ENCODE results near the gene CALHM4.

The CALHM4 gene

DNA sequence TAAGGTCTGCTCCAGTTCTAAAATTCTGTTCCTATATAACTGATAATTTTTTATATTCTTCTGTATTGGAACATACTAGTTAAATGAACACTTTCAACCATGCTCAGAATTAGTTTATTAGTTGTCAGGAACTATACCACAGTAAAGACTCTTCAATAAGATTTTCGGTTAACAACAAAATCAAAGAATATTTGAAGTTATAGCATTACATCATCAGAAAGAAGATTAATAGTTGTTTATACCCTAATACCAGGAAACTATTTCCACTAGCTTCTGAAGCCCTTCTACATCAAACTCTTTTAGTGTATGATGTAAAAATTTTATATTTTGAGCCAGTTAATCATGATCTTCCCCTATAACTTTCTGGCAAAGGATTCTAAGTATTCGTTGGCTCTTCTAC, 6.6 kb downstream of the CALHM4 start:
- H3K27ac ChIP-seq (replicated peaks; ENCODE audit: low read length) = no peak overlapping the region
- H3K36me3 ChIP-seq (replicated peaks in 1 of 2; ENCODE audit: control insufficient read depth in 2 of 2, insufficient read depth in 2 of 2, low read length in 2 of 2) = no peaks in the 10 kb centered on the region
- no peak overlapping the region for H4K8ac ChIP-seq (ENCODE audit: low read depth, low read length)
- no peak overlapping the region for H2AFZ ChIP-seq (ENCODE audit: low read length)
- H2BK12ac ChIP-seq (ENCODE audit: low read length) = no peak overlapping the region
- no peak overlapping the region for H2AK5ac ChIP-seq (ENCODE audit: low read depth, low read length)
- H2BK120ac ChIP-seq (ENCODE audit: low read depth, low read length) = no peak overlapping the region
- H2BK15ac ChIP-seq (ENCODE audit: low read length) = no peak overlapping the region
- H3K23ac ChIP-seq (ENCODE audit: low read depth, low read length, poor library complexity) = no peak overlapping the region
- H2BK5ac ChIP-seq (ENCODE audit: low read length) = no peak overlapping the region
- no peak overlapping the region for H3K14ac ChIP-seq (ENCODE audit: low read length)
- H3K79me1 ChIP-seq (ENCODE audit: low read depth, low read length) = no peaks in the 10 kb centered on the region
- no peak overlapping the region for H3K4me2 ChIP-seq (ENCODE audit: insufficient read depth, low read length, poor library complexity, severe bottlenecking)
- no peak overlapping the region for H3K9ac ChIP-seq (ENCODE audit: low read depth, low read length, poor library complexity)
- H4K91ac ChIP-seq (ENCODE audit: low read depth, low read length, poor library complexity) = no peak overlapping the region
- peaks cover 2 to 3% of the 10 kb centered on the region in 2 donors for H3K4me1 ChIP-seq (ENCODE audit: control insufficient read depth in 2 of 2, insufficient read depth in 1 of 2, low read depth in 1 of 2, low read length in 2 of 2)
- H3K9me3 ChIP-seq (replicated peaks in 1 of 2; ENCODE audit: control insufficient read depth in 2 of 2, insufficient read depth in 1 of 2, low read depth in 1 of 2, low read length in 2 of 2) = no peaks in the 10 kb centered on the region
- no peak for DNase-seq (ENCODE audit: low spot score)
- no CpG with 5 or more reads among the region's 2 CpGs for WGBS, 2 donors (ENCODE audit: extremely low coverage in 2 of 2, insufficient read length in 2 of 2, insufficient replicate concordance in 1 of 2)
- no peak overlapping the region for H3K4ac ChIP-seq (ENCODE audit: low read length)
- no peak overlapping the region for H3K4me3 ChIP-seq (ENCODE audit: low read length in 2 of 2)
- no peaks in the 10 kb centered on the region for H3K27me3 ChIP-seq (ENCODE audit: control insufficient read depth in 3 of 3, insufficient read depth in 3 of 3, low read depth in 1 of 3, low read length in 3 of 3)
- no peak overlapping the region for H3K18ac ChIP-seq (ENCODE audit: low read length)

DNA sequence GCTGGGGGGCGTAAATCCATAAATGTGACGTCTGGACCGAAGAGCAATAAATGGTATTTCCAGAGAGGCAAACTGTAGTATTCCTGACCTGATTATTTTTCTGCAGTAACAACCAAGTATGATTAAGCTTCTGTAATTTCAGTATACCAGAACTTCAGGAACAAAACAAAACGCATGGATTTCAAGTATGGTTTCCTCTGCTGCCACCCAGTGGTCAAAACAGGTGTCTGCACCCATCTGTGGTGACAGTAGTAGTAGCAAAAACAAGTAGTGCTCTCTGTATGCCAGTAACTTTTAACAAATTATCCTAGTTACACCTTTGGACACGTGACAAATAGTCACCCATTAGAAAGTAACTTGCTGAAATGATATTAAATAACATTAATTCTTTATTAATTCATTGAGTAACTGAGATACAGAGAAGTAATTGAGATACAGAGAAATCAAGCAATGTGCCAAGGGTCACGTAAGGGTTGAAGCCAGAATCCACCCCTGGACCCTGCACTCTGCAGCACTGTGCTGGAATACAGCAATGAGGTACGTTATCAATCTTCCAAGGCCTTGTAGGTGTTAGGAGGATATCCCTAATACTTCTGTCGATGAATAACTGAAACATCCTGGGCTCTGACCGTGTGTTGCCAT, 7.9 kb downstream of the CALHM4 start:
- peak overlapping the region in 1 of 2 donors; percentile 5 for H3K4me3 ChIP-seq (ENCODE audit: low read length in 2 of 2)
- no peaks in the 10 kb centered on the region for H3K36me3 ChIP-seq (replicated peaks in 1 of 2; ENCODE audit: control insufficient read depth in 2 of 2, insufficient read depth in 2 of 2, low read length in 2 of 2)
- H4K91ac ChIP-seq (ENCODE audit: low read depth, low read length, poor library complexity) = no peak overlapping the region
- peak; percentile 69 for DNase-seq (ENCODE audit: low spot score)
- H3K4me2 ChIP-seq (ENCODE audit: insufficient read depth, low read length, poor library complexity, severe bottlenecking) = no peak overlapping the region
- H3K23ac ChIP-seq (ENCODE audit: low read depth, low read length, poor library complexity) = no peak overlapping the region
- no peak overlapping the region for H2BK12ac ChIP-seq (ENCODE audit: low read length)
- no peak overlapping the region for H2BK15ac ChIP-seq (ENCODE audit: low read length)
- H2AFZ ChIP-seq (ENCODE audit: low read length) = peak overlapping the region; percentile 80
- peaks cover 2 to 3% of the 10 kb centered on the region in 2 donors for H3K4me1 ChIP-seq (ENCODE audit: control insufficient read depth in 2 of 2, insufficient read depth in 1 of 2, low read depth in 1 of 2, low read length in 2 of 2)
- no peak overlapping the region for H3K9ac ChIP-seq (ENCODE audit: low read depth, low read length, poor library complexity)
- no peak overlapping the region for H2AK5ac ChIP-seq (ENCODE audit: low read depth, low read length)
- no peak overlapping the region for H3K14ac ChIP-seq (ENCODE audit: low read length)
- H2BK5ac ChIP-seq (ENCODE audit: low read length) = no peak overlapping the region
- no peaks in the 10 kb centered on the region for H3K9me3 ChIP-seq (replicated peaks in 1 of 2; ENCODE audit: control insufficient read depth in 2 of 2, insufficient read depth in 1 of 2, low read depth in 1 of 2, low read length in 2 of 2)
- H4K8ac ChIP-seq (ENCODE audit: low read depth, low read length) = no peak overlapping the region
- H3K18ac ChIP-seq (ENCODE audit: low read length) = no peak overlapping the region
- no CpG with 5 or more reads among the region's 9 CpGs for WGBS, 2 donors (ENCODE audit: extremely low coverage in 2 of 2, insufficient read length in 2 of 2, insufficient replicate concordance in 1 of 2)
- H2BK120ac ChIP-seq (ENCODE audit: low read depth, low read length) = no peak overlapping the region
- H3K27me3 ChIP-seq (ENCODE audit: control insufficient read depth in 3 of 3, insufficient read depth in 3 of 3, low read depth in 1 of 3, low read length in 3 of 3) = no peaks in the 10 kb centered on the region
- no peak overlapping the region for H3K27ac ChIP-seq (replicated peaks; ENCODE audit: low read length)
- H3K79me1 ChIP-seq (ENCODE audit: low read depth, low read length) = no peaks in the 10 kb centered on the region
- no peak overlapping the region for H3K4ac ChIP-seq (ENCODE audit: low read length)

DNA sequence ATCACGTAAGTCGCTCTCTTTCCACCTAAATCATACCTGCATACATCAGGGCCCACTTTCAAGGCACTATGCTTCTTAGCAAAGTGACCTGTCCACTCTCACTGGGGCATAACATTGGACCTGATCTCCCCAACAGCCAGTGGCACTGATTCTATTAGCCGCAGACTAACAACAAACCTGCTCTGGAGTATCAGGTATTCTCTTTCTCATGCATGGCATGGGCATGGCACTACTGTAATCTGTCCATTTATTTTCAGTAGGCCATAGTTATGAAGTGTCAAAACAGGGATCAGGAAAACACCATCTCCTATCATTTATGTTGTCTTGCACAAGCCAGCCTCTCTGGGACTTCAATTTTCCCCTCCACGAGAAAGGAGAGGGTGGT, 8.5 kb downstream of the CALHM4 start:
- H4K8ac ChIP-seq (ENCODE audit: low read depth, low read length) = no peak overlapping the region
- no peak overlapping the region for H2AK5ac ChIP-seq (ENCODE audit: low read depth, low read length)
- H3K36me3 ChIP-seq (replicated peaks in 1 of 2; ENCODE audit: control insufficient read depth in 2 of 2, insufficient read depth in 2 of 2, low read length in 2 of 2) = no peaks in the 10 kb centered on the region
- H3K4ac ChIP-seq (ENCODE audit: low read length) = no peak overlapping the region
- H2BK120ac ChIP-seq (ENCODE audit: low read depth, low read length) = no peak overlapping the region
- no peak overlapping the region for H2BK12ac ChIP-seq (ENCODE audit: low read length)
- H2AFZ ChIP-seq (ENCODE audit: low read length) = peak overlapping the region; percentile 70
- H3K9me3 ChIP-seq (replicated peaks in 1 of 2; ENCODE audit: control insufficient read depth in 2 of 2, insufficient read depth in 1 of 2, low read depth in 1 of 2, low read length in 2 of 2) = no peaks in the 10 kb centered on the region
- no peak overlapping the region for H2BK15ac ChIP-seq (ENCODE audit: low read length)
- no peak overlapping the region for H2BK5ac ChIP-seq (ENCODE audit: low read length)
- no peak overlapping the region for H4K91ac ChIP-seq (ENCODE audit: low read depth, low read length, poor library complexity)
- peaks cover 2 to 3% of the 10 kb centered on the region in 2 donors for H3K4me1 ChIP-seq (ENCODE audit: control insufficient read depth in 2 of 2, insufficient read depth in 1 of 2, low read depth in 1 of 2, low read length in 2 of 2)
- no peak overlapping the region for H3K14ac ChIP-seq (ENCODE audit: low read length)
- H3K79me1 ChIP-seq (ENCODE audit: low read depth, low read length) = no peaks in the 10 kb centered on the region
- H3K27me3 ChIP-seq (ENCODE audit: control insufficient read depth in 3 of 3, insufficient read depth in 3 of 3, low read depth in 1 of 3, low read length in 3 of 3) = no peaks in the 10 kb centered on the region
- H3K4me3 ChIP-seq (ENCODE audit: low read length in 2 of 2) = peak overlapping the region in 1 of 2 donors; percentile 5
- no CpG with 5 or more reads among the region's 4 CpGs for WGBS, 2 donors (ENCODE audit: extremely low coverage in 2 of 2, insufficient read length in 2 of 2, insufficient replicate concordance in 1 of 2)
- no peak for DNase-seq (ENCODE audit: low spot score)
- no peak overlapping the region for H3K27ac ChIP-seq (replicated peaks; ENCODE audit: low read length)
- no peak overlapping the region for H3K9ac ChIP-seq (ENCODE audit: low read depth, low read length, poor library complexity)
- H3K23ac ChIP-seq (ENCODE audit: low read depth, low read length, poor library complexity) = no peak overlapping the region
- H3K18ac ChIP-seq (ENCODE audit: low read length) = no peak overlapping the region
- no peak overlapping the region for H3K4me2 ChIP-seq (ENCODE audit: insufficient read depth, low read length, poor library complexity, severe bottlenecking)

DNA sequence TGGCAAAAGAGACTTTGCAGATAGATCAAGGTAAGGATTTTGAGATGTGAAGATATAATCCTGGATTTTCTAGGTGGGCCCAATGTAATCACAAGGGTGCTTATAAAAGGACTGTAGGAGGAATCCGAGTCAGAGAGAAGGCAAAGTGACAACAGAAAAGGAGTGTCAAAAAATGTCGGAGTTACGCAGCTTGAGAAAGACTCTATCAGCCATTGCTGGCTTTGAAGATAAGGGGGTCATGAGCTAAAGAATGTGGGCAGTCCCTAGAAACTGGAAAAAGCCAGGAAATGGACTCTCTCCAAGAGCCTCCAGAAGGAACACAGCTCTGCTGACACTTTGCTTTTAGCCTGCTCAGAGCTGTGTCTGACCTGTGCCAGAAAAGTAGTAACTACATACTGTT, 9.1 kb downstream of the CALHM4 start:
- H2BK15ac ChIP-seq (ENCODE audit: low read length) = no peak overlapping the region
- H2BK12ac ChIP-seq (ENCODE audit: low read length) = no peak overlapping the region
- no peak overlapping the region for H2BK5ac ChIP-seq (ENCODE audit: low read length)
- H4K91ac ChIP-seq (ENCODE audit: low read depth, low read length, poor library complexity) = no peak overlapping the region
- no peak overlapping the region for H3K27ac ChIP-seq (replicated peaks; ENCODE audit: low read length)
- no peak overlapping the region for H3K4me3 ChIP-seq (ENCODE audit: low read length in 2 of 2)
- peak overlapping the region; percentile 70 for H2AFZ ChIP-seq (ENCODE audit: low read length)
- H3K14ac ChIP-seq (ENCODE audit: low read length) = no peak overlapping the region
- no peak overlapping the region for H3K23ac ChIP-seq (ENCODE audit: low read depth, low read length, poor library complexity)
- no peak overlapping the region for H3K4me2 ChIP-seq (ENCODE audit: insufficient read depth, low read length, poor library complexity, severe bottlenecking)
- DNase-seq (ENCODE audit: low spot score) = no peak
- H2BK120ac ChIP-seq (ENCODE audit: low read depth, low read length) = no peak overlapping the region
- no peak overlapping the region for H3K9ac ChIP-seq (ENCODE audit: low read depth, low read length, poor library complexity)
- H3K36me3 ChIP-seq (replicated peaks in 1 of 2; ENCODE audit: control insufficient read depth in 2 of 2, insufficient read depth in 2 of 2, low read length in 2 of 2) = no peaks in the 10 kb centered on the region
- H2AK5ac ChIP-seq (ENCODE audit: low read depth, low read length) = no peak overlapping the region
- H3K18ac ChIP-seq (ENCODE audit: low read length) = no peak overlapping the region
- no peak overlapping the region for H4K8ac ChIP-seq (ENCODE audit: low read depth, low read length)
- H3K79me1 ChIP-seq (ENCODE audit: low read depth, low read length) = no peaks in the 10 kb centered on the region
- no peaks in the 10 kb centered on the region for H3K9me3 ChIP-seq (replicated peaks in 1 of 2; ENCODE audit: control insufficient read depth in 2 of 2, insufficient read depth in 1 of 2, low read depth in 1 of 2, low read length in 2 of 2)
- H3K4ac ChIP-seq (ENCODE audit: low read length) = no peak overlapping the region
- peaks cover 2 to 3% of the 10 kb centered on the region in 2 donors for H3K4me1 ChIP-seq (ENCODE audit: control insufficient read depth in 2 of 2, insufficient read depth in 1 of 2, low read depth in 1 of 2, low read length in 2 of 2)
- WGBS, 2 donors (ENCODE audit: extremely low coverage in 2 of 2, insufficient read length in 2 of 2, insufficient replicate concordance in 1 of 2) = no CpG with 5 or more reads among the region's 3 CpGs
- H3K27me3 ChIP-seq (ENCODE audit: control insufficient read depth in 3 of 3, insufficient read depth in 3 of 3, low read depth in 1 of 3, low read length in 3 of 3) = no peaks in the 10 kb centered on the region

All from neuronal stem cell (in vitro differentiated cells).